GM12873 (cell line): ENCODE data around the gene MROH8.

Experiments
- CTCF ChIP-seq: IDR thresholded peaks from 2 replicates; pipeline ENCODE4 v1.5.1; 2012; ENCODE audit warnings: low read depth, mild to moderate bottlenecking, moderate library complexity, low read length, control low read depth; ENCODE audit not compliant: insufficient read depth; ENCODE audit errors: missing control alignments

MROH8 gene

GRCh38 chr20:37189416-37190016 is 10.2 kb upstream of the MROH8 start:
- no peak for TF ChIP-seq CTCF

- TF ChIP-seq CTCF, result no peak
These were observed 9.4 kb upstream of the MROH8 start for GRCh38 chr20:37188787-37189186.

- TF ChIP-seq CTCF, result no peak
These were observed 6.3 kb upstream of the MROH8 start for GRCh38 chr20:37185686-37186085.

GRCh38 chr20:37179683-37180524 is 556 bp upstream of the MROH8 start:
- no peak for TF ChIP-seq CTCF

- TF ChIP-seq CTCF, result no peak
These were observed 6.5 kb downstream of the MROH8 start for GRCh38 chr20:37172836-37173235.

GRCh38 chr20:37166867-37167266 is 12.5 kb downstream of the MROH8 start:
- TF ChIP-seq CTCF, result no peak

GRCh38 chr20:37165031-37165430 is 14.3 kb downstream of the MROH8 start:
- no peak for TF ChIP-seq CTCF
